ENCODE measurements around the gene SLC4A3. TPM values are rescaled to one million over a fixed set of nuclear protein-coding genes. Genes with fewer than 3 reads are reported as not detected.

Gene SLC4A3
- total RNA-seq, 2 experiments from 2014 or later, result 0.16 to 0.20 TPM

DNA sequence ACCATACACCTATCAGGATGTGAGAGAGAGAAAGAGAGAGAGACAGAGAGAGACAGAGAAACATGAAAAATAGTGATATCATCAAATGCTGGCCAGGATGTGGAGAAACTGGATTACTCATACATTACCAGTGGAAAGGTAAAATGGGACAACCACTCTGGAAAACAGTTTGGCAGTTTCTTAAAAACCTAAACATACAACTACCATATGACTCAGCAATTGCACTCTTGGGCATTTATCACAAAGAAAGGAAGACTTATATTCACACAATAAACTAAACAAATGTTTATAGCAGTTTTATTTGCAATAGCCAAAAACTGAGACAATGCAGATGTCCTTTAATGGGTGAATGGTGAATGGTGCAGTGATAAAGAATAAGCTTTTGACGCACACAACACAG is 29.1 kb downstream of the SLC4A3 start:
- DNase-seq (no peak), ATAC-seq (ENCODE audit: poor library complexity) (no peak)
- Histone ChIP-seq H3K27me3 (ENCODE audit: control insufficient read depth in 1 of 2, insufficient read depth in 2 of 2, low read length in 2 of 2) (peaks cover 16 to 24% of the 10 kb centered on the region in 2 experiments), H3K4me3 (ENCODE audit: low read length) (no peak overlapping the region), H3K36me3 (ENCODE audit: insufficient read depth, low read length) (no peaks in the 10 kb centered on the region), H3K27ac (ENCODE audit: low read depth in 1 of 2, low read length in 2 of 2) (no peak overlapping the region), H3K9me3 (ENCODE audit: control insufficient read depth in 1 of 2, insufficient read depth in 1 of 2, low read length in 2 of 2) (peaks cover 0 to 3% of the 10 kb centered on the region in 2 experiments), H3K4me1 (ENCODE audit: insufficient read depth, low read length) (no peaks in the 10 kb centered on the region)
- Mint-ChIP-seq H3K27me3 (peaks cover 72% of the 10 kb centered on the region), H3K4me1 (ENCODE audit: low read depth) (no peaks in the 10 kb centered on the region), H3K9me3 (peaks cover 2% of the 10 kb centered on the region), H3K36me3 (ENCODE audit: low read depth) (no peaks in the 10 kb centered on the region), H3K4me3 (no peak overlapping the region), H3K27ac (no peak overlapping the region)
- intact Hi-C loops (cut with DNase I, micrococcal nuclease), result no loop called here
- ChIA-PET CTCF (no interaction called here), POLR2A (no interaction called here)
- TF ChIP-seq, protein P1, sequence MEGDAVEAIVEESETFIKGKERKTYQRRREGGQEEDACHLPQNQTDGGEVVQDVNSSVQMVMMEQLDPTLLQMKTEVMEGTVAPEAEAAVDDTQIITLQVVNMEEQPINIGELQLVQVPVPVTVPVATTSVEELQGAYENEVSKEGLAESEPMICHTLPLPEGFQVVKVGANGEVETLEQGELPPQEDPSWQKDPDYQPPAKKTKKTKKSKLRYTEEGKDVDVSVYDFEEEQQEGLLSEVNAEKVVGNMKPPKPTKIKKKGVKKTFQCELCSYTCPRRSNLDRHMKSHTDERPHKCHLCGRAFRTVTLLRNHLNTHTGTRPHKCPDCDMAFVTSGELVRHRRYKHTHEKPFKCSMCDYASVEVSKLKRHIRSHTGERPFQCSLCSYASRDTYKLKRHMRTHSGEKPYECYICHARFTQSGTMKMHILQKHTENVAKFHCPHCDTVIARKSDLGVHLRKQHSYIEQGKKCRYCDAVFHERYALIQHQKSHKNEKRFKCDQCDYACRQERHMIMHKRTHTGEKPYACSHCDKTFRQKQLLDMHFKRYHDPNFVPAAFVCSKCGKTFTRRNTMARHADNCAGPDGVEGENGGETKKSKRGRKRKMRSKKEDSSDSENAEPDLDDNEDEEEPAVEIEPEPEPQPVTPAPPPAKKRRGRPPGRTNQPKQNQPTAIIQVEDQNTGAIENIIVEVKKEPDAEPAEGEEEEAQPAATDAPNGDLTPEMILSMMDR (IDR thresholded peaks at IDR 0.05), result no peak

DNA sequence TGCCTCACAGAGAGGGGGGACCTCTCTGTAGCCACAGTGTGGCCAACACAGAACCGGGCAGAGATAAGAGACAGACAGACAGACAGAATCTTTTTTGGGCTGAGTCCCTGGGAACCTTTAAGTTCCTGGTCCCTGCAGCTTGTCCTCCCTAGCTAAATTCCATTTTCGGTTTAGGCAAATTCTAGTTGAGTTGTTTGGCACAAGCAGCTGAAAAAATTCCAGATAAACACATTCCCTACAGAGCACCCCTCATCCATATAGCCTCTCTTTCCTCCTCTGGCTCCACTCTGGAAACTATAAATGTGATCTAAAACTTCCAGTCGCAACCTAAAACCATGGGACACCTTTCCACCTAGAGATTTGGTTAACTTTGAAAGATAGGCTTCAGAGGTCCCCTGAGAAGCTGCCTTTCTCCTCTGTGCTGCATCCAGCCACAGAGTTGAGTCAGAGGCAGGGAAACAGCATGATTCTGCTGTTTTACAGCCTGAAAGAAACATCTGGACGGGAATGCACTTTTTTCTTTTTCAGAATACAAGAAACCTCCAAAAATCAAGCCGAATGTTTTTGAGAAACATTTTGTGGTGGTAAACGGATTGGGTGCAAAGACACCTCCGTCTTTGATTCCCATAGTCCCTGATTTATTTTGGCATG is 30.9 kb downstream of the SLC4A3 start:
- no peak for ATAC-seq (ENCODE audit: poor library complexity)
- no peaks in the 10 kb centered on the region for H3K4me1 ChIP-seq (ENCODE audit: insufficient read depth, low read length)
- ChIA-PET CTCF (no interaction called here), POLR2A (no interaction called here)
- H3K27ac ChIP-seq (ENCODE audit: low read depth in 1 of 2, low read length in 2 of 2), result no peak overlapping the region
- H3K36me3 Mint-ChIP-seq (ENCODE audit: low read depth), result no peaks in the 10 kb centered on the region
- no peak overlapping the region for H3K27ac Mint-ChIP-seq
- no peaks in the 10 kb centered on the region for H3K4me1 Mint-ChIP-seq (ENCODE audit: low read depth)
- DNase-seq, result no peak
- no peak overlapping the region for H3K4me3 ChIP-seq (ENCODE audit: low read length)
- H3K4me3 Mint-ChIP-seq, result no peak overlapping the region
- peaks cover 0 to 5% of the 10 kb centered on the region in 2 experiments for H3K9me3 ChIP-seq (ENCODE audit: control insufficient read depth in 1 of 2, insufficient read depth in 1 of 2, low read length in 2 of 2)
- intact Hi-C loops (cut with DNase I, micrococcal nuclease), result no loop called here
- peaks cover 2% of the 10 kb centered on the region for H3K9me3 Mint-ChIP-seq
- H3K27me3 ChIP-seq (ENCODE audit: control insufficient read depth in 1 of 2, insufficient read depth in 2 of 2, low read length in 2 of 2), result peaks cover 12 to 23% of the 10 kb centered on the region in 2 experiments
- H3K27me3 Mint-ChIP-seq, result peaks cover 64% of the 10 kb centered on the region
- no peaks in the 10 kb centered on the region for H3K36me3 ChIP-seq (ENCODE audit: insufficient read depth, low read length)
- TF ChIP-seq, protein P1 (IDR thresholded peaks at IDR 0.05), result no peak

DNA sequence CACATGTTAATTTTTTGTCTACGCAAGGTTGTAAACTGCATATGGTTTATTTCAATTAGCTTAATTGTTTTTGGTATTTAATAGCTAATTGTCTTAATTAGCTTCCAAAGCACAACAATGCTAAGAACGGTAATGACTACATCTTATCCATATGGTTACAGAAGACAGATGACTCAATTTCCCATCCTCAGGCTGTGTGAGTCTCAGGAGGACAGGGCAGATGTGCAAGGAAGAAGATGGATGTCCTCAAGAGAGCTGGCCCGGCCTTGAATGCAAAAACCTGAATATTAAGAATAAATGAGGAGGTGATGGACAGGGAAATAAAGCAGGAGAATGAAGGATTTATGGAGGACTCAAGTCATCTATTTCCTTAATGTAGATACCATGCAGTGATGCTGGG is 31.4 kb downstream of the SLC4A3 start:
- Histone ChIP-seq H3K27ac (ENCODE audit: low read depth in 1 of 2, low read length in 2 of 2) (no peak overlapping the region), H3K4me3 (ENCODE audit: low read length) (no peak overlapping the region), H3K4me1 (ENCODE audit: insufficient read depth, low read length) (no peaks in the 10 kb centered on the region), H3K36me3 (ENCODE audit: insufficient read depth, low read length) (no peaks in the 10 kb centered on the region), H3K9me3 (ENCODE audit: control insufficient read depth in 1 of 2, insufficient read depth in 1 of 2, low read length in 2 of 2) (peaks cover 0 to 5% of the 10 kb centered on the region in 2 experiments), H3K27me3 (ENCODE audit: control insufficient read depth in 1 of 2, insufficient read depth in 2 of 2, low read length in 2 of 2) (peaks cover 12 to 18% of the 10 kb centered on the region in 2 experiments)
- DNase-seq (no peak), ATAC-seq (ENCODE audit: poor library complexity) (no peak)
- ChIA-PET CTCF (no interaction called here), POLR2A (no interaction called here)
- Mint-ChIP-seq H3K4me1 (ENCODE audit: low read depth) (no peaks in the 10 kb centered on the region), H3K4me3 (no peak overlapping the region), H3K9me3 (peaks cover 2% of the 10 kb centered on the region), H3K27ac (no peak overlapping the region), H3K36me3 (ENCODE audit: low read depth) (no peaks in the 10 kb centered on the region), H3K27me3 (peaks cover 64% of the 10 kb centered on the region)
- TF ChIP-seq, protein P1 (IDR thresholded peaks at IDR 0.05), result no peak
- intact Hi-C loops (cut with DNase I, micrococcal nuclease), result no loop called here

All from CD4-positive, alpha-beta T cell (primary cell).